Measurements from ENCODE around the gene NIT1.

The NIT1 gene

DNA sequence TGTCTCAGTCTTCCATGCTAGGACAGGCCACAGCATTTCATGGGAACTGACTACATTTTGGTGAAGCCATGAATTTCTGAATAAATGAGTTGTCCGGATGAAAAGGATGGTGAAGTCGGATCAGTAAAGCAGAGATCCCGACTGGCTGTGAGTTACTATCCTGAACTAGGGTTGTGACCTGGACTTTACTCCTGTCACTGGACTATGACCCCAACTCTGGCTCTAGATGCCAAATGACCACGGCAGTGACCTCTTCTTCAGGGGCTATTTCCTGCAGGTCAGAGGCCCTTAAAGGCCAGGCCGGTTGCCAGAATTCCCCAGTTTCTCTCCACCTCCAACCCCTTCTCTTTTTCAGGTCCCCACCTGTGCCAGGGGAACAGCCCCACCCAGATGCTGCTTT, 26.8 kb upstream of the NIT1 start:
- no peak for DNase-seq (ENCODE audit: extremely low read depth, low read depth)
- no peak overlapping the region for H3K4me3 ChIP-seq (replicated peaks; ENCODE audit: low read depth, low read length)
- TF ChIP-seq, protein P1, sequence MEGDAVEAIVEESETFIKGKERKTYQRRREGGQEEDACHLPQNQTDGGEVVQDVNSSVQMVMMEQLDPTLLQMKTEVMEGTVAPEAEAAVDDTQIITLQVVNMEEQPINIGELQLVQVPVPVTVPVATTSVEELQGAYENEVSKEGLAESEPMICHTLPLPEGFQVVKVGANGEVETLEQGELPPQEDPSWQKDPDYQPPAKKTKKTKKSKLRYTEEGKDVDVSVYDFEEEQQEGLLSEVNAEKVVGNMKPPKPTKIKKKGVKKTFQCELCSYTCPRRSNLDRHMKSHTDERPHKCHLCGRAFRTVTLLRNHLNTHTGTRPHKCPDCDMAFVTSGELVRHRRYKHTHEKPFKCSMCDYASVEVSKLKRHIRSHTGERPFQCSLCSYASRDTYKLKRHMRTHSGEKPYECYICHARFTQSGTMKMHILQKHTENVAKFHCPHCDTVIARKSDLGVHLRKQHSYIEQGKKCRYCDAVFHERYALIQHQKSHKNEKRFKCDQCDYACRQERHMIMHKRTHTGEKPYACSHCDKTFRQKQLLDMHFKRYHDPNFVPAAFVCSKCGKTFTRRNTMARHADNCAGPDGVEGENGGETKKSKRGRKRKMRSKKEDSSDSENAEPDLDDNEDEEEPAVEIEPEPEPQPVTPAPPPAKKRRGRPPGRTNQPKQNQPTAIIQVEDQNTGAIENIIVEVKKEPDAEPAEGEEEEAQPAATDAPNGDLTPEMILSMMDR (IDR thresholded peaks at IDR 0.05; ENCODE audit: low read depth, low read length, missing control alignments) = no peak

DNA sequence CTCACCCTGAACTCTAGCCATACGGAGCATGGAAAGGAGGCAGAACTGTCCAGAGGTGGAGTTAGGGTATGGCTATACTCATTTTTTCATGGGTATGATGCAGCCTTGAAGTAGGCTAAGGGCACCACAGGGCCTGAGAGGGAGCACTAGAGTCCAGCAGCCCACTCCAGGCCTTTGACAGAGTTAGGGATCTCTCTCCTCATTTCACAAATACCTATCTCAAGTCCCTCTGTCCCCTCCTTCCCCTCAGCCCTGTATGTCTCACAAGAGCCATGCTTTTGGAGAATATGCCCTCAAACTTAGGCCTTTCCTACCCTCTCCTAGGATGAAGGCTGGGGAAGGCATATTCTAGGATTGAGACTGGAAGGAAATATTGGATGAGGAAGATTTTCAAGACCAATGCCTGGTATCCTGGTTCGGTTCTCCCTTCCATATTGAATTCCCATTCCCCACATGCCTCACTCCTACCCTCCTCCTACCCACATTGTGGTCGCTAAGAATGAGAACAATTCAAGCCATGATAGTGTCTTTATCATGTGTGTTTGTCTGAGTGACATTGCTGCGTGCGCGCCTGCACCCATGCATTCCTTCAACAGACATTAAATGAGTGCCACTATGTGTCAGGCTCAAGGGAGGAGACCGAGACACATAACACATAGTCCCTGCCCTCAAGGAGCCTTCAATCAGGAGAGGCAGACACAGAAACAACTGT, 26.0 kb upstream of the NIT1 start:
- DNase-seq (ENCODE audit: extremely low read depth, low read depth) = no peak
- H3K4me3 ChIP-seq (replicated peaks; ENCODE audit: low read depth, low read length) = no peak overlapping the region
- TF ChIP-seq, protein P1 (IDR thresholded peaks at IDR 0.05; ENCODE audit: low read depth, low read length, missing control alignments) = no peak

DNA sequence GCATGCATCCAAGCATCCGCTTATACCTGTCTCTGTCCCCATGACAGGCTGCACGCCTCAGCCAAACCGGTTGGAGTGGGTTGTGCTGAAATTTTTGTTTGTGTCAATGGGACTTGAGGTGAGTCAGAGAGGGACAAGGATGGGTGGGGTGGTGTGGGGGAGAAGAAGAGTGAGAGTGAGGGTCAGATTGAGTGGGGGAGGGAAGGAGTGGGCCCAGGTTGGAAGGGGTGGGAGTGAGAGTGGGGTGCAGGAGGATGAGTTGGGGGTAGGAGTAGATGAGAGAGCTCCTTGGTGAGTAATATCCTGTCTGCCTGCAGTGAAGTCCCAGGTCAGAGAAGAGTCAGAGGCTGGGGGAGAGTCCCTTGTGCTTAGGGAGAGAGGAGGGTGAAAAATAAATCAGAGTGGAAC, 25.3 kb upstream of the NIT1 start:
- TF ChIP-seq, protein P1 (IDR thresholded peaks at IDR 0.05; ENCODE audit: low read depth, low read length, missing control alignments) = no peak
- H3K4me3 ChIP-seq (replicated peaks; ENCODE audit: low read depth, low read length) = no peak overlapping the region
- no peak for DNase-seq (ENCODE audit: extremely low read depth, low read depth)

DNA sequence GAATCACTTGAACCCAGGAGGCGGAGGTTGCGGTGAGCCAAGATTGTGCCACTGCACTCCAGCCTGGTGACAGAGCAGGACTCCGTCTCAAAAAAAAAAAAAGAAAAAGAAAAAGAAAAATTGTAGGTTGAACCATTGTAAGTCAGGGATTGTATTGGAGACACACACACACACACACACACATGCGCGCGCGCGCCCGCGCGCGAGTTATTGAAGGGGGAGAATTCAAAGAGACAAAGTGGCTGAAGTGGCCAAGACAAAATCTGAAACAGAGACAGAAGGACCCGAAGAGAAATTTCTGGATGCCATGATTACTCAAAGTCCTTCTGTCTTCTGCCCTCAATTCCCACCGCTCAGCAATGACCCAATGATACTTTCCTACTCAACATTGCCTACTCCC, 23.4 kb upstream of the NIT1 start:
- no peak overlapping the region for H3K4me3 ChIP-seq (replicated peaks; ENCODE audit: low read depth, low read length)
- TF ChIP-seq, protein P1 (IDR thresholded peaks at IDR 0.05; ENCODE audit: low read depth, low read length, missing control alignments) = no peak
- no peak for DNase-seq (ENCODE audit: extremely low read depth, low read depth)

DNA sequence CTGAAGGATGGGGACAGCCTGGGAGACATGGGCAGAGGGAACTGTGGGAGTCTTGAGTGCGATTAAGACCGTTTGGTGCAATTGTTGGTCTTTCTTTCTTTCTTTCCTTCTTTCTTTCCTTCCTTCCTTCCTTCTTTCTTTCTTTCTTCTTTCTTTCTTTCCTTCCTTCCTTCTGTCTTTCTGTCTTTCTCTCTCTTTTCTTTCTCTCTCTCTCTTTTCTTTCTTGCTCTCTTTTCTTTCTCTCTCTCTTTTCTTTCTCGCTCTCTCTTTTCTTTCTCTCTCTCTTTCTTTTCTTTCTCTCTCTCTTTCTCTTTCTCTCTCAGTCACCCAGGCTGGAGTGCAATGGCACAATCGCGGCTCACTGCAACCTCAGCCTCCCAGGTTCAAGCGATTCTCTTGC, 22.7 kb upstream of the NIT1 start:
- no peak for DNase-seq (ENCODE audit: extremely low read depth, low read depth)
- H3K4me3 ChIP-seq (replicated peaks; ENCODE audit: low read depth, low read length) = no peak overlapping the region
- TF ChIP-seq, protein P1 (IDR thresholded peaks at IDR 0.05; ENCODE audit: low read depth, low read length, missing control alignments) = no peak

DNA sequence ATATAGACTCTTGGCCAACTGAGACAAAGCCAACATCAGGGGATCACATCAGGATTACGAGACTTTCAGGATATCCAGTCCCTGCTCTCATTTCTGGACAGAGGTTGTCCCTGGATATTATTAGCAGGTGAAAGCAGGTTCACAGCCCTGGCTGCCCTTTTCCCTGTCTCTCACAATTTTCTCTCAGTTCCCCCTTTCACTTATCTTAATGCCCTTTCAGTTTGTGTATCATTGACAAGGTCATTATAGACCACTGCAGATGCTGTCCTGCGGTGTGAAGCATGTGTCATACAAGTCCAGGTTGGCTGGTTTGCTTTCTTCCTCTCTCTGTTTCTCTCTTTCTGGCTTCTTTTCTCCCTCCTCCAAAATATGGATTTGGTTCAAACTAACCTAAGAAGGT, 21.9 kb upstream of the NIT1 start:
- TF ChIP-seq, protein P1 (IDR thresholded peaks at IDR 0.05; ENCODE audit: low read depth, low read length, missing control alignments) = no peak
- no peak for DNase-seq (ENCODE audit: extremely low read depth, low read depth)
- no peak overlapping the region for H3K4me3 ChIP-seq (replicated peaks; ENCODE audit: low read depth, low read length)

DNA sequence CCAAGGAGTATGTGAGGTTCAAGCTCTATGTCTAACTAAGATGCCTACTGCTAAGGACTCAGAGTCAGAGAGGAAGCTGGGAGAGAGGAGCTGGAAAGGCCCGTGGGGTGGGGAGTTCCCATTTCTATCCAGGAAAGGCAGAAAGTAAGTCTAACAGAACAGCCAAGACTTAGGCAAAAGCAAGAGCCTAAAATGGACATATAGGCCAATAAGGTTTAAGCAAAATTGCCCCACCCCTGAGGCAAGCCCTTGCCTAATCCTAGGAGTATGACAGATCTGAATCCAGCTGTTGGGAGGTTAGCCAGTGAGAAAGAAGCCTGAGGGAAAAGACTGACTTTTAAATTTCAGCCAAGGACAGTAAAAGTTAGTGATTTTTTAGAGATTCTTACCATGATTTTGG, 21.4 kb upstream of the NIT1 start:
- no peak overlapping the region for H3K4me3 ChIP-seq (replicated peaks; ENCODE audit: low read depth, low read length)
- TF ChIP-seq, protein P1 (IDR thresholded peaks at IDR 0.05; ENCODE audit: low read depth, low read length, missing control alignments) = no peak
- no peak for DNase-seq (ENCODE audit: extremely low read depth, low read depth)

Data from HFF-Myc (cell line).